GM12878 (cell line): ENCODE results near the gene SLC39A8. TPM values are rescaled to one million over a fixed set of nuclear protein-coding genes. Genes with fewer than 3 reads are reported as not detected.

Source experiments
- BCLAF1 ChIP-seq: fragments of 450-650 bp; IDR thresholded peaks from 2 replicates; pipeline ENCODE4 v1.6.1; 2017; ENCODE audit warnings: antibody characterized with exemption, mild to moderate bottlenecking, moderate library complexity
- CHD4 ChIP-seq: fragments of 200-600 bp; sonication (generic); IDR thresholded peaks from 2 replicates; pipeline ENCODE4 v1.6.1; 2016; ENCODE audit warnings: mild to moderate bottlenecking
- IRF3 ChIP-seq: fragments of 450-650 bp; IDR thresholded peaks from 2 replicates; pipeline ENCODE4 v1.6.1; 2014; ENCODE audit warnings: mild to moderate bottlenecking
- KLF5 ChIP-seq: fragments of 450-650 bp; IDR thresholded peaks from 2 replicates; pipeline ENCODE4 v1.6.1; 2014; ENCODE audit warnings: mild to moderate bottlenecking; ENCODE audit not compliant: partially characterized antibody
- MEF2B ChIP-seq: fragments of 450-650 bp; IDR thresholded peaks from 2 replicates; pipeline ENCODE4 v1.6.1; 2018; ENCODE audit warnings: mild to moderate bottlenecking, moderate library complexity; ENCODE audit not compliant: partially characterized antibody, poor library complexity, severe bottlenecking
- MTA3 ChIP-seq: IDR thresholded peaks from 2 replicates; pipeline ENCODE4 v1.6.1; 2012; ENCODE audit warnings: low read length, inconsistent platforms, borderline replicate concordance
- NFXL1 ChIP-seq: fragments of 450-650 bp; IDR thresholded peaks from 2 replicates; pipeline ENCODE4 v1.6.1; 2017; ENCODE audit warnings: antibody characterized with exemption, mild to moderate bottlenecking, borderline replicate concordance
- PKNOX1 ChIP-seq: fragments of 450-650 bp; IDR thresholded peaks from 2 replicates; pipeline ENCODE4 v1.6.1; 2016; ENCODE audit warnings: mild to moderate bottlenecking
- POLR2A ChIP-seq: IDR thresholded peaks from 2 replicates; pipeline ENCODE4 v1.6.1; 2011; ENCODE audit warnings: low read depth, mild to moderate bottlenecking, low read length
- SIX5 ChIP-seq: IDR thresholded peaks from 2 replicates; pipeline ENCODE4 v1.6.1; 2011; ENCODE audit warnings: mild to moderate bottlenecking, low read depth, low read length, moderate library complexity; ENCODE audit not compliant: severe bottlenecking
- WRNIP1 ChIP-seq: IDR thresholded peaks from 2 replicates; pipeline ENCODE4 v1.6.1; 2011; ENCODE audit warnings: low read depth, low read length, improper control_type of control experiment, borderline replicate concordance
- ZBTB33 ChIP-seq: fragments of 450-650 bp; IDR thresholded peaks from 2 replicates; pipeline ENCODE4 v1.6.1; 2017; ENCODE audit warnings: mild to moderate bottlenecking
- polyA plus RNA-seq, 11 experiments: library from polyadenylated mRNA; depleted of rRNA in 4 of 11; unstranded in 6 of 11; stranded (reverse) in 5 of 11; fragments of >200 nt; fragmentation: Nextera tagmentation in 4 of 11; fragmentation: Illumina TruSeq in 1 of 11; extraction: Ambion mirVana in 4 of 11; extraction: Trizol in 1 of 11; gene quantifications; 1 replicate in 1 of 11; 2 replicates in 10 of 11; pipeline versions ENCODE4 v1.2.1 to v1.2.3, GENCODE V29; 2011 to 2016; ENCODE audit warnings: inconsistent platforms in 2 of 11, missing spikeins in 2 of 11, low read depth in 1 of 11
- total RNA-seq, 4 experiments: library from RNA; depleted of rRNA in 3 of 4; stranded (reverse); fragments of >200 nt in 3 of 4; fragmentation: Illumina TruSeq in 1 of 4; extraction: Trizol in 1 of 4; gene quantifications; 2 replicates each; pipeline versions ENCODE4 v1.2.1 to v1.2.3, GENCODE V29; 2013 to 2021
- TF ChIP-seq, protein P1 (sequence below): fragments of 450-650 bp; IDR thresholded peaks from 2 replicates; pipeline ENCODE4 v1.6.1; 2018; ENCODE audit warnings: borderline replicate concordance, mild to moderate bottlenecking; ENCODE audit not compliant: partially characterized antibody
- TF ChIP-seq, protein P2 (sequence below): fragments of 450-650 bp; IDR thresholded peaks from 2 replicates; pipeline ENCODE4 v1.6.1; 2017; ENCODE audit warnings: mild to moderate bottlenecking, moderate library complexity

Gene SLC39A8
- total and polyA plus RNA-seq, 10 of the 15 experiments (the other 5 are each of a cell fraction or from before 2014, with no cell fraction given) = 7.9 to 47.8 (median 32.8) TPM

DNA sequence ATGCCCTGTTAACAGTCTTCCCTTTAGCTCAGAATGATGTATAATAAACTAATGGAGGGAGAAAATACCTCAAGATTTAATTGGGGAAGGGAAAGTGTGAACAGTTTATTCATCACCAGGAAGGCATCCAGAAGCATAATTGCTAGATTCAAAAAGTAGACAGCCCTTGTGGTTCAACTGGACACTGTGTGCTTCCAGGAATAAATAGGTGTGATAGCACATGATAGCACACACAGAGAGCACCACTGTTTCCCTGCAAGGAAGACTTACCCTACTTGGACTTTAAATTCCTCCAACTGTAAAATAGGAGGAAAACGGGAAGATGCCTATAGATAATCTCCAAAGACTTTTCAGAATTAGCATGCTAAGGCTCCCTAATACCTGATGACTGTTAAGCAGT is 27.8 kb downstream of the SLC39A8 start (continued):
- TF ChIP-seq BCLAF1 = no peak
- no peak for TF ChIP-seq CHD4
- TF ChIP-seq WRNIP1 = no peak
- no peak for TF ChIP-seq IRF3
- TF ChIP-seq MEF2B = no peak
- no peak for TF ChIP-seq PKNOX1
- no peak for TF ChIP-seq SIX5
- TF ChIP-seq, protein P1, sequence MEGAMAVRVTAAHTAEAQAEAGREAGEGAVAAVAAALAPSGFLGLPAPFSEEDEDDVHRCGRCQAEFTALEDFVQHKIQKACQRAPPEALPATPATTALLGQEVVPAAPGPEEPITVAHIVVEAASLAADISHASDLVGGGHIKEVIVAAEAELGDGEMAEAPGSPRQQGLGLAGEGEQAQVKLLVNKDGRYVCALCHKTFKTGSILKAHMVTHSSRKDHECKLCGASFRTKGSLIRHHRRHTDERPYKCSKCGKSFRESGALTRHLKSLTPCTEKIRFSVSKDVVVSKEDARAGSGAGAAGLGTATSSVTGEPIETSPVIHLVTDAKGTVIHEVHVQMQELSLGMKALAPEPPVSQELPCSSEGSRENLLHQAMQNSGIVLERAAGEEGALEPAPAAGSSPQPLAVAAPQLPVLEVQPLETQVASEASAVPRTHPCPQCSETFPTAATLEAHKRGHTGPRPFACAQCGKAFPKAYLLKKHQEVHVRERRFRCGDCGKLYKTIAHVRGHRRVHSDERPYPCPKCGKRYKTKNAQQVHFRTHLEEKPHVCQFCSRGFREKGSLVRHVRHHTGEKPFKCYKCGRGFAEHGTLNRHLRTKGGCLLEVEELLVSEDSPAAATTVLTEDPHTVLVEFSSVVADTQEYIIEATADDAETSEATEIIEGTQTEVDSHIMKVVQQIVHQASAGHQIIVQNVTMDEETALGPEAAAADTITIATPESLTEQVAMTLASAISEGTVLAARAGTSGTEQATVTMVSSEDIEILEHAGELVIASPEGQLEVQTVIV = no peak
- no peak for TF ChIP-seq ZBTB33
- TF ChIP-seq, protein P2, sequence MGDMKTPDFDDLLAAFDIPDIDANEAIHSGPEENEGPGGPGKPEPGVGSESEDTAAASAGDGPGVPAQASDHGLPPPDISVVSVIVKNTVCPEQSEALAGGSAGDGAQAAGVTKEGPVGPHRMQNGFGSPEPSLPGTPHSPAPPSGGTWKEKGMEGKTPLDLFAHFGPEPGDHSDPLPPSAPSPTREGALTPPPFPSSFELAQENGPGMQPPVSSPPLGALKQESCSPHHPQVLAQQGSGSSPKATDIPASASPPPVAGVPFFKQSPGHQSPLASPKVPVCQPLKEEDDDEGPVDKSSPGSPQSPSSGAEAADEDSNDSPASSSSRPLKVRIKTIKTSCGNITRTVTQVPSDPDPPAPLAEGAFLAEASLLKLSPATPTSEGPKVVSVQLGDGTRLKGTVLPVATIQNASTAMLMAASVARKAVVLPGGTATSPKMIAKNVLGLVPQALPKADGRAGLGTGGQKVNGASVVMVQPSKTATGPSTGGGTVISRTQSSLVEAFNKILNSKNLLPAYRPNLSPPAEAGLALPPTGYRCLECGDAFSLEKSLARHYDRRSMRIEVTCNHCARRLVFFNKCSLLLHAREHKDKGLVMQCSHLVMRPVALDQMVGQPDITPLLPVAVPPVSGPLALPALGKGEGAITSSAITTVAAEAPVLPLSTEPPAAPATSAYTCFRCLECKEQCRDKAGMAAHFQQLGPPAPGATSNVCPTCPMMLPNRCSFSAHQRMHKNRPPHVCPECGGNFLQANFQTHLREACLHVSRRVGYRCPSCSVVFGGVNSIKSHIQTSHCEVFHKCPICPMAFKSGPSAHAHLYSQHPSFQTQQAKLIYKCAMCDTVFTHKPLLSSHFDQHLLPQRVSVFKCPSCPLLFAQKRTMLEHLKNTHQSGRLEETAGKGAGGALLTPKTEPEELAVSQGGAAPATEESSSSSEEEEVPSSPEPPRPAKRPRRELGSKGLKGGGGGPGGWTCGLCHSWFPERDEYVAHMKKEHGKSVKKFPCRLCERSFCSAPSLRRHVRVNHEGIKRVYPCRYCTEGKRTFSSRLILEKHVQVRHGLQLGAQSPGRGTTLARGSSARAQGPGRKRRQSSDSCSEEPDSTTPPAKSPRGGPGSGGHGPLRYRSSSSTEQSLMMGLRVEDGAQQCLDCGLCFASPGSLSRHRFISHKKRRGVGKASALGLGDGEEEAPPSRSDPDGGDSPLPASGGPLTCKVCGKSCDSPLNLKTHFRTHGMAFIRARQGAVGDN = no peak
- TF ChIP-seq POLR2A = no peak
- TF ChIP-seq KLF5 = no peak
- no peak for TF ChIP-seq MTA3
- TF ChIP-seq NFXL1 = no peak
